ENCODE results near the gene CTBP2. TPM values are rescaled to one million over a fixed set of nuclear protein-coding genes. Genes with fewer than 3 reads are reported as not detected.

The CTBP2 gene
- total RNA-seq, 1 experiment from 2014 or later = 212 TPM

DNA sequence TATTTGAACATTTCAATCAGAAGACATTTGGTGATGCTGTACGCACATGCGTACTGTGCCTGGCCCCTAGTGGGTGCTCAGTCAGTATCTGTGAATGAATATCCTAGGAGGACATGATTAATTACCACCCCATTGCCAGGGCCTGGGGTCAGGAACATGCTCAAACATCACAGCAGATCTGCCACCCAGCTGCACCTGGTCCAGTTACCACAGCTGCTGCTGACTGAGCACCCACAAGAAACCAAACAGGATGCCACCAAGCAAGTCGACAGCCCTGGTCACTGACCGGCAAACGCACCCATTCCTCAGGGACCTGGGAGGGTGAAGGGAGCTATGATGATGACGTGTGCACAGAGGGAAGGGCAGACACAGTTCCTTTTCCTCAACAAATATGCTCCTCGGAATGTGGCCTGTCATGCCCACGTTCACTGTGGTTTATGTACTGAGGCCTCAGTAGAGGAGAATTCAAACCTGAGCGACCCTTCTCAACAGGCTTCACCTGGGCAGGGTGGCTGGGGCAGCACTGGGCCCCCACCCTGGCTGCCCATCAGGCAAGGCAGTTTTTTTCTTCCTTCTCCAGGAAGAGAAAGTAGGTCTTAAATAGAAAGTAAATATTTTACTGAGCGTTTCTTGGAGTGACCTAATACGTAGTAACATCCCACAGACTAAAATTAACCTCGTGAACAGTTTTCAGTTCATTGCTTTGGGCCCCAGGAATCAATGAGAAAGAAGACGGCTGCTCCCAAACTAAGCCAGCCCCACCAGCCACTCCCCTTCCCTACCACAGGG is 13.4 kb downstream of the CTBP2 start:
- no peak overlapping the region for H3K9ac ChIP-seq (ENCODE audit: extremely low read depth, insufficient read length, low read length)
- Mint-ChIP-seq H3K4me3 (peak overlapping the region in 1 of 2 experiments; percentile 0; a peak in 1 of 5 replicates), H3K27ac (peak overlapping the region; percentile 39 to 94 (median 89); a peak in 5 of 7 replicates), H3K4me1 (peaks cover 81 to 89% of the 10 kb centered on the region in 2 experiments), H3K36me3 (ENCODE audit: insufficient read depth in 1 of 3, low read depth in 3 of 3) (peaks cover 26 to 59% (median 46%) of the 10 kb centered on the region in 3 experiments; a peak in 6 of 7 replicates), H3K27me3 (ENCODE audit: low read depth) (no peaks in the 10 kb centered on the region), H3K9me3 (no peaks in the 10 kb centered on the region)
- no peak overlapping the region for H2AFZ ChIP-seq (ENCODE audit: low read length)
- no peak overlapping the region for H2BK20ac ChIP-seq (ENCODE audit: low read depth, low read length, poor library complexity, severe bottlenecking)
- no peak overlapping the region for H3K56ac ChIP-seq (ENCODE audit: insufficient read length, low read depth, low read length)
- H3T11ph ChIP-seq (ENCODE audit: low read length) = no peak overlapping the region
- H3K23me2 ChIP-seq (ENCODE audit: insufficient read length, low read depth, low read length, poor library complexity, severe bottlenecking) = no peaks in the 10 kb centered on the region
- H4K91ac ChIP-seq (ENCODE audit: insufficient read length, low read depth, low read length) = no peak overlapping the region
- peaks cover 24% of the 10 kb centered on the region; the same call in 1 of the 2 replicates for H3K4me1 ChIP-seq (ENCODE audit: insufficient read depth, low read length)
- H3K79me2 ChIP-seq (ENCODE audit: insufficient read depth, low read length) = peaks cover 86% of the 10 kb centered on the region
- no peak overlapping the region for H3K23ac ChIP-seq (ENCODE audit: insufficient read length, low read depth, low read length)
- TF ChIP-seq, protein P1, sequence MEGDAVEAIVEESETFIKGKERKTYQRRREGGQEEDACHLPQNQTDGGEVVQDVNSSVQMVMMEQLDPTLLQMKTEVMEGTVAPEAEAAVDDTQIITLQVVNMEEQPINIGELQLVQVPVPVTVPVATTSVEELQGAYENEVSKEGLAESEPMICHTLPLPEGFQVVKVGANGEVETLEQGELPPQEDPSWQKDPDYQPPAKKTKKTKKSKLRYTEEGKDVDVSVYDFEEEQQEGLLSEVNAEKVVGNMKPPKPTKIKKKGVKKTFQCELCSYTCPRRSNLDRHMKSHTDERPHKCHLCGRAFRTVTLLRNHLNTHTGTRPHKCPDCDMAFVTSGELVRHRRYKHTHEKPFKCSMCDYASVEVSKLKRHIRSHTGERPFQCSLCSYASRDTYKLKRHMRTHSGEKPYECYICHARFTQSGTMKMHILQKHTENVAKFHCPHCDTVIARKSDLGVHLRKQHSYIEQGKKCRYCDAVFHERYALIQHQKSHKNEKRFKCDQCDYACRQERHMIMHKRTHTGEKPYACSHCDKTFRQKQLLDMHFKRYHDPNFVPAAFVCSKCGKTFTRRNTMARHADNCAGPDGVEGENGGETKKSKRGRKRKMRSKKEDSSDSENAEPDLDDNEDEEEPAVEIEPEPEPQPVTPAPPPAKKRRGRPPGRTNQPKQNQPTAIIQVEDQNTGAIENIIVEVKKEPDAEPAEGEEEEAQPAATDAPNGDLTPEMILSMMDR (conservative IDR thresholded peaks at IDR 0.05) = no peak
- no peak overlapping the region for H3K18ac ChIP-seq (ENCODE audit: insufficient read length, low read depth, low read length)
- no peak overlapping the region for H3K4ac ChIP-seq (ENCODE audit: low read depth, low read length)
- H2BK15ac ChIP-seq (ENCODE audit: low read depth, low read length) = no peak overlapping the region
- no peak overlapping the region for H2AK5ac ChIP-seq (ENCODE audit: insufficient read length, low read length)
- no peaks in the 10 kb centered on the region for H3K27me3 ChIP-seq (ENCODE audit: insufficient read depth, low read length)
- H4K8ac ChIP-seq (replicated peaks; ENCODE audit: insufficient read length, low read depth, low read length) = no peak overlapping the region
- DNase-seq = peak; percentile 26
- no peaks in the 10 kb centered on the region for H3K9me3 ChIP-seq (ENCODE audit: control insufficient read depth, low read depth, low read length)
- no CpG with 5 or more reads among the region's 13 CpGs for WGBS (ENCODE audit: extremely low coverage, insufficient read length, low lambda C conversion rate)
- H4K20me1 ChIP-seq (ENCODE audit: control insufficient read depth, insufficient read depth, insufficient read length) = no peaks in the 10 kb centered on the region
- no peak overlapping the region for H3K27ac ChIP-seq (ENCODE audit: insufficient read length, low read depth, low read length)
- H3K79me1 ChIP-seq (ENCODE audit: insufficient read depth, low read depth, low read length, poor library complexity, severe bottlenecking) = peaks cover 2% of the 10 kb centered on the region
- no peak overlapping the region for H3K4me2 ChIP-seq (ENCODE audit: insufficient read depth, insufficient read length, low read length)
- no peak overlapping the region for H3K14ac ChIP-seq (ENCODE audit: insufficient read depth, low read length)
- no peak overlapping the region for H4K5ac ChIP-seq (ENCODE audit: insufficient read length, low read depth, low read length)
- H2BK5ac ChIP-seq (ENCODE audit: insufficient read length, low read length) = no peak overlapping the region
- H2BK12ac ChIP-seq (ENCODE audit: insufficient read length, low read depth, low read length) = no peak overlapping the region
- H2BK120ac ChIP-seq (ENCODE audit: low read depth, low read length, poor library complexity, severe bottlenecking) = no peak overlapping the region
